Cardiac fibroblast (primary cell): ENCODE data around the gene CD4.
A peak's percentile ranks its signal among the peaks of the same experiment; 100 is the strongest.

Experiments used
- DNase-seq, 2 donors: peaks; one replicate each; pipeline versions ENCODE4 v3.0.0 to v3.0.0-alpha.2; 2010; ENCODE audit warnings: low read depth in 2 of 2
- H3K4me3 ChIP-seq, 2 donors: replicated peaks in 1 of 2; 1 replicate in 1 of 2; 2 replicates in 1 of 2; pipeline ENCODE4 v1.5.1; 2011; ENCODE audit warnings: low read depth in 2 of 2, low read length in 2 of 2, mild to moderate bottlenecking in 2 of 2, moderate library complexity in 1 of 2
- TF ChIP-seq, protein P1 (sequence below): IDR thresholded peaks from one replicate; pipeline ENCODE4 v1.5.1; 2011; ENCODE audit warnings: low read depth, mild to moderate bottlenecking, low read length, inconsistent platforms

The CD4 gene

GRCh38 chr12:6851921-6852650, 62.8 kb downstream of the CD4 start, which contains the start of gene USP5:
Gene USP5 (plus strand): TSS chr12:6852150. CDS start chr12:6852180, 30 bp downstream.
- DNase-seq, result peak; percentile 100
- TF ChIP-seq, protein P1, sequence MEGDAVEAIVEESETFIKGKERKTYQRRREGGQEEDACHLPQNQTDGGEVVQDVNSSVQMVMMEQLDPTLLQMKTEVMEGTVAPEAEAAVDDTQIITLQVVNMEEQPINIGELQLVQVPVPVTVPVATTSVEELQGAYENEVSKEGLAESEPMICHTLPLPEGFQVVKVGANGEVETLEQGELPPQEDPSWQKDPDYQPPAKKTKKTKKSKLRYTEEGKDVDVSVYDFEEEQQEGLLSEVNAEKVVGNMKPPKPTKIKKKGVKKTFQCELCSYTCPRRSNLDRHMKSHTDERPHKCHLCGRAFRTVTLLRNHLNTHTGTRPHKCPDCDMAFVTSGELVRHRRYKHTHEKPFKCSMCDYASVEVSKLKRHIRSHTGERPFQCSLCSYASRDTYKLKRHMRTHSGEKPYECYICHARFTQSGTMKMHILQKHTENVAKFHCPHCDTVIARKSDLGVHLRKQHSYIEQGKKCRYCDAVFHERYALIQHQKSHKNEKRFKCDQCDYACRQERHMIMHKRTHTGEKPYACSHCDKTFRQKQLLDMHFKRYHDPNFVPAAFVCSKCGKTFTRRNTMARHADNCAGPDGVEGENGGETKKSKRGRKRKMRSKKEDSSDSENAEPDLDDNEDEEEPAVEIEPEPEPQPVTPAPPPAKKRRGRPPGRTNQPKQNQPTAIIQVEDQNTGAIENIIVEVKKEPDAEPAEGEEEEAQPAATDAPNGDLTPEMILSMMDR, result no peak
- H3K4me3 ChIP-seq, result peak within 1 kb of the TSS; percentile 76 to 96

- peak; percentile 76 to 81 for DNase-seq
- peak overlapping the region; percentile 76 to 96 for H3K4me3 ChIP-seq
- TF ChIP-seq, protein P1, result no peak
Measured at GRCh38 chr12:6852651-6853354, 63.5 kb downstream of the CD4 start.

GRCh38 chr12:6853626-6854025, 64.3 kb downstream of the CD4 start:
- TF ChIP-seq, protein P1, result no peak
- H3K4me3 ChIP-seq, result peak overlapping the region in 1 of 2 donors; percentile 96

GRCh38 chr12:6854036-6854435, 64.7 kb downstream of the CD4 start:
- no peak for DNase-seq
- no peak overlapping the region for H3K4me3 ChIP-seq

More at GRCh38 chr12:6853626-6854025, 64.3 kb downstream of the CD4 start:
- no peak for DNase-seq

DNA sequence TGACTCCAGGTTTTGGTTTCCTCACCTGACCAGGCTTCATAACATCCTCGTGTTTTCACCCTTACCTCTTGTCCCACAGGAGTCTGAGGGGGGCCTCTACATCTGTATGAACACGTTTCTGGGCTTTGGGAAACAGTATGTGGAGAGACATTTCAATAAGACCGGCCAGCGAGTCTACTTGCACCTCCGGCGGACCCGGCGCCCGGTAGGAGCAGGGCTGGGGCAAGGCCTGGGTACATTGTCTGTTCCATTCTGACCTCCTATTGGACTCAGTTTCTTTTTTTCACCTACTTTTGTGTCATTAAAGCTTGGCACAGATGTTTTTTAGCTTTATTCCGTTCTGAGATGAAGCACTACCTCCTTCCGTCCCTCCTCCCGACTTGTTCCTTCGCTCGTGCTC, 66.0 kb downstream of the CD4 start:
- DNase-seq, result no peak
- no peak overlapping the region for H3K4me3 ChIP-seq
- TF ChIP-seq, protein P1, result no peak

More at GRCh38 chr12:6854036-6854435, 64.7 kb downstream of the CD4 start:
- TF ChIP-seq, protein P1, result no peak

DNA sequence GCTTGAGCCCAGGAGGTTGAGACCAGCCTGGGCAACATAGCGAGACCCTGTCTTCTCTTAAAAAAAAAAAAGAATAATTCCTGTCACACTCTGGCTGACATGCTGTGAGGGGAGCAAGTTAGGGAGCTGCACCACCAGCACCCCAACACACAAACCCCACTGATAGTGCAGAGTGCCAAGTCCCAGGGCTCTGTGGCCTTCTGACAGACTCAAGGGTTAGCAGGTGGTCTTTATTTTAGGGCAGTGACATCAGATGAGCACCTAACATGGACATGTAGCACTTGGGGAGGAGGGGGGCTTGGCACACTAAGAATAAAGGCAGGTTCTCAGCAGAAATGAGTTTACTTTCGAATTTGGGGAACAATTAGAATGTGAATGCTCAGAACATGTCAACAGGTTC, 69.5 kb downstream of the CD4 start:
- no peak for DNase-seq
- no peak overlapping the region for H3K4me3 ChIP-seq
- TF ChIP-seq, protein P1, result no peak
